HG03354 (cell line): ENCODE measurements around the gene TMEM117.

ENCODE experiments used
- ATAC-seq: cut with Tn5 transposase; IDR thresholded peaks from one replicate; pipeline ENCODE4 v1.9.1; 2021; ENCODE audit warnings: mild to moderate bottlenecking; ENCODE audit not compliant: unreplicated experiment, poor library complexity, severe bottlenecking

TMEM117 gene

GRCh38 chr12:44389896-44390295 lies 554.0 kb downstream of the TMEM117 start:
- no peak for ATAC-seq

- ATAC-seq: no peak
Measured at GRCh38 chr12:44397631-44398030, 561.8 kb downstream of the TMEM117 start.

GRCh38 chr12:44403185-44403584 lies 567.3 kb downstream of the TMEM117 start:
- no peak for ATAC-seq

GRCh38 chr12:44405297-44405696 lies 569.4 kb downstream of the TMEM117 start:
- no peak for ATAC-seq

GRCh38 chr12:44422559-44422958 lies 586.7 kb downstream of the TMEM117 start:
- ATAC-seq: no peak

- no peak for ATAC-seq
Measured at GRCh38 chr12:44428825-44429224, 592.9 kb downstream of the TMEM117 start.

- peak; percentile 72 for ATAC-seq
Measured at GRCh38 chr12:44431647-44432343, 595.9 kb downstream of the TMEM117 start.

- ATAC-seq: no peak
Measured at GRCh38 chr12:44433659-44434058, 597.8 kb downstream of the TMEM117 start.

GRCh38 chr12:44436756-44437155 lies 600.9 kb downstream of the TMEM117 start:
- no peak for ATAC-seq
